ENCODE results near the gene TIMM23B.
"Not testable (repeated sequence)": the region's sequence is repeated elsewhere in the genome, so short reads cannot be mapped to it uniquely, and the experiment has no call there.

The TIMM23B gene

GRCh38 chr10:49931959-49932728 is 9.7 kb upstream of the TIMM23B start:
- H3K4me1 ChIP-seq (ENCODE audit: control insufficient read depth in 1 of 2, insufficient read depth in 2 of 2, low read length in 2 of 2); H3K9me3 ChIP-seq (ENCODE audit: control insufficient read depth in 1 of 2, low read length in 2 of 2); H3K27ac ChIP-seq (ENCODE audit: low read length); H3K4me3 ChIP-seq (ENCODE audit: low read depth in 1 of 2, low read length in 2 of 2); H3K27me3 ChIP-seq (ENCODE audit: low read depth, low read length); H3K36me3 ChIP-seq (ENCODE audit: control insufficient read depth in 1 of 2, insufficient read depth in 2 of 2, low read length in 2 of 2): not testable (repeated sequence)

GRCh38 chr10:49942339-49942705 is 469 bp downstream of the TIMM23B start:
- not testable (repeated sequence) for H3K27me3 ChIP-seq (ENCODE audit: low read depth, low read length); H3K9me3 ChIP-seq (ENCODE audit: control insufficient read depth in 1 of 2, low read length in 2 of 2); H3K36me3 ChIP-seq (ENCODE audit: control insufficient read depth in 1 of 2, insufficient read depth in 2 of 2, low read length in 2 of 2)
- peaks cover 0 to 20% of the 10 kb centered on the region in 2 donors for H3K4me1 ChIP-seq (ENCODE audit: control insufficient read depth in 1 of 2, insufficient read depth in 2 of 2, low read length in 2 of 2)
- peak overlapping the region; percentile 67 for H3K27ac ChIP-seq (ENCODE audit: low read length)
- H3K4me3 ChIP-seq (ENCODE audit: low read depth in 1 of 2, low read length in 2 of 2), result peak overlapping the region; percentile 82 to 85

- not testable (repeated sequence) for H3K27me3 ChIP-seq (ENCODE audit: low read depth, low read length); H3K36me3 ChIP-seq (ENCODE audit: control insufficient read depth in 1 of 2, insufficient read depth in 2 of 2, low read length in 2 of 2); H3K4me3 ChIP-seq (ENCODE audit: low read depth in 1 of 2, low read length in 2 of 2); H3K9me3 ChIP-seq (ENCODE audit: control insufficient read depth in 1 of 2, low read length in 2 of 2); H3K27ac ChIP-seq (ENCODE audit: low read length)
- H3K4me1 ChIP-seq (ENCODE audit: control insufficient read depth in 1 of 2, insufficient read depth in 2 of 2, low read length in 2 of 2), result peaks cover 0 to 20% of the 10 kb centered on the region in 2 donors
Observed at GRCh38 chr10:49943607-49944006, 1.8 kb downstream of the TIMM23B start.

DNA sequence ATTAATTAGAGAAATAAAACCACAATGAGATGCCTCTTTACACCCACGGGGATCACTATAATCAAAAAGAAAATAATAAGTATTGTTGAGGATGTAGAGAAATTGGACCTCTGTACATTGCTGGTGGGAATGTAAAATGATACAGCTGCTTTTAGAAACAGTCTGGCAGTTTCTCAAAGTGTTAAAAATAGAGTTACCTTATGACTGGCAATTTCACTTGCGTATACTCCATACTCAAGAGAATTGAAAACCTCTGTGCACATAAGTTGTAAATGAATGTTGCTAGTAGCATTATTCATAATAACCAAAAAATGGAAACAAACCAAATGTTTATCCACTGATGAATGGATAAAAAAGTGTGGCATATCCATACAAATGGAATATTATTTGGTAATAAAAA is 6.3 kb downstream of the TIMM23B start:
- H3K27me3 ChIP-seq (ENCODE audit: low read depth, low read length); H3K36me3 ChIP-seq (ENCODE audit: control insufficient read depth in 1 of 2, insufficient read depth in 2 of 2, low read length in 2 of 2); H3K9me3 ChIP-seq (ENCODE audit: control insufficient read depth in 1 of 2, low read length in 2 of 2); H3K4me3 ChIP-seq (ENCODE audit: low read depth in 1 of 2, low read length in 2 of 2); H3K4me1 ChIP-seq (ENCODE audit: control insufficient read depth in 1 of 2, insufficient read depth in 2 of 2, low read length in 2 of 2); H3K27ac ChIP-seq (ENCODE audit: low read length): not testable (repeated sequence)

GRCh38 chr10:49948737-49949136 is 6.9 kb downstream of the TIMM23B start:
- H3K36me3 ChIP-seq (ENCODE audit: control insufficient read depth in 1 of 2, insufficient read depth in 2 of 2, low read length in 2 of 2); H3K4me3 ChIP-seq (ENCODE audit: low read depth in 1 of 2, low read length in 2 of 2); H3K27ac ChIP-seq (ENCODE audit: low read length); H3K9me3 ChIP-seq (ENCODE audit: control insufficient read depth in 1 of 2, low read length in 2 of 2); H3K4me1 ChIP-seq (ENCODE audit: control insufficient read depth in 1 of 2, insufficient read depth in 2 of 2, low read length in 2 of 2); H3K27me3 ChIP-seq (ENCODE audit: low read depth, low read length): not testable (repeated sequence)

DNA sequence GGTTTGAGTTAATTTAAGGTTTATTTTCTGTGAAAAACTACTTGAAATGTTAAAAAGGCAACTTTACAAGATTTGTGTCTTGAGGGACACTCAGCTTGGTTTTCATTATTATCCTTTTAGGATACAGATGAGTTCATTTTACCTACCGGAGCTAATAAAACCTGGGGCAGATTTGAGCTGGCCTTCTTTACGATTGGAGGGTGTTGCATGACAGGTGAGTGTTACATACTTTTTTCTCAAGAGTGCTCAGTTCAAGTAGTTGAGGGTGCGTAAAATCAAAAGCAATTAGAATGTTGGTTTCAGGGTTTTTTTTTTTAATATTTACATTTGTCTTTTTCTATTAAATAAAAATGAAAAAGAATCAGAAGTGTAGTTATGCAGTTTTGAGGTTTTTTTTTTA is 10.2 kb downstream of the TIMM23B start:
- not testable (repeated sequence) for H3K27ac ChIP-seq (ENCODE audit: low read length); H3K27me3 ChIP-seq (ENCODE audit: low read depth, low read length); H3K4me3 ChIP-seq (ENCODE audit: low read depth in 1 of 2, low read length in 2 of 2); H3K4me1 ChIP-seq (ENCODE audit: control insufficient read depth in 1 of 2, insufficient read depth in 2 of 2, low read length in 2 of 2); H3K9me3 ChIP-seq (ENCODE audit: control insufficient read depth in 1 of 2, low read length in 2 of 2); H3K36me3 ChIP-seq (ENCODE audit: control insufficient read depth in 1 of 2, insufficient read depth in 2 of 2, low read length in 2 of 2)

DNA sequence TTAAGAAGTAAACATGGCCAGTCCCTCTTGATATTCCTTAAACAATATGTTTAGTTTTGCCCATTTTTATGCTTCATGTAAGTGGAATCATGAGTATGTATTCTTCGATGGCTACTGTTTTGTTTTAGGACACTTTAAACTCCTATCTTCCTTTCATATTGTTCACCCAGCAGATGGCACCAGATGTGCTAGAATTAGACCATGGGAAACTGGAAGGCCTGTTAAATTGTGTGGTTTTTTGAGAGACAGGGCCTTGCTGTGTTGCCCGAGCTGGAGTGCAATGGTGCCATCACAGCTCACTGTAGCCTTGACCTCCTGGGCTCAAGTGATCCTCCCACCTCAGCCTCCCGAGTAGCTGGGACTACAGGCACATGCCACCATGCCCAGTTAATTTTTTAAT is 11.3 kb downstream of the TIMM23B start:
- not testable (repeated sequence) for H3K27me3 ChIP-seq (ENCODE audit: low read depth, low read length); H3K27ac ChIP-seq (ENCODE audit: low read length); H3K4me3 ChIP-seq (ENCODE audit: low read depth in 1 of 2, low read length in 2 of 2); H3K9me3 ChIP-seq (ENCODE audit: control insufficient read depth in 1 of 2, low read length in 2 of 2); H3K36me3 ChIP-seq (ENCODE audit: control insufficient read depth in 1 of 2, insufficient read depth in 2 of 2, low read length in 2 of 2); H3K4me1 ChIP-seq (ENCODE audit: control insufficient read depth in 1 of 2, insufficient read depth in 2 of 2, low read length in 2 of 2)

DNA sequence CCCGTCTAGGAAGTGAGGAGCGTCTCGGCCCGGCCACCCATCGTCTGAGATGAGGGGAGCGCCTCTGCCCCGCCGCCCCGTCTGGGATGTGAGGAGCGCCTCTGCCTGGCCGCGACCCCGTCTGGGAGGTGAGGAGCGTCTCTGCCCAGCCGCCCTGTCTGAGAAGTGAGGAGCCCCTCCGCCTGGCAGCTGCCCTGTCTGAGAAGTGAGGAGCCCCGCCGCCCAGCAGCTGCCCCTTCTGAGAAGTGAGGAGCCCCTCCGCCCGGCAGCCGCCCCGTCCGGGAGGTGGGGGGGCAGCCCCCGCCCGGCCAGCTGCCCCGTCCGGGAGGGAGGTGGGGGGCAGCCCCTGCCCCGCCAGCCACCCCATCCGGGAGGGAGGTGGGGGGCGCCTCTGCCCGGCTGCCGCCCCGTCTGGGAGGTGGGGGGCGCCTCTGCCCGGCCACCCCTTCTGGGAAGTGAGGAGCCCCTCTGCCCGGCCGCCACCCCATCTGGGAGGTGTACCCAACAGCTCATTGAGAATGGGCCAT is 28.5 kb downstream of the TIMM23B start:
- not testable (repeated sequence) for H3K4me1 ChIP-seq (ENCODE audit: control insufficient read depth in 1 of 2, insufficient read depth in 2 of 2, low read length in 2 of 2); H3K27me3 ChIP-seq (ENCODE audit: low read depth, low read length); H3K27ac ChIP-seq (ENCODE audit: low read length); H3K4me3 ChIP-seq (ENCODE audit: low read depth in 1 of 2, low read length in 2 of 2); H3K36me3 ChIP-seq (ENCODE audit: control insufficient read depth in 1 of 2, insufficient read depth in 2 of 2, low read length in 2 of 2); H3K9me3 ChIP-seq (ENCODE audit: control insufficient read depth in 1 of 2, low read length in 2 of 2)

GRCh38 chr10:49971466-49971865 is 29.6 kb downstream of the TIMM23B start:
- H3K4me1 ChIP-seq (ENCODE audit: control insufficient read depth in 1 of 2, insufficient read depth in 2 of 2, low read length in 2 of 2); H3K27me3 ChIP-seq (ENCODE audit: low read depth, low read length); H3K4me3 ChIP-seq (ENCODE audit: low read depth in 1 of 2, low read length in 2 of 2); H3K27ac ChIP-seq (ENCODE audit: low read length); H3K9me3 ChIP-seq (ENCODE audit: control insufficient read depth in 1 of 2, low read length in 2 of 2); H3K36me3 ChIP-seq (ENCODE audit: control insufficient read depth in 1 of 2, insufficient read depth in 2 of 2, low read length in 2 of 2): not testable (repeated sequence)

GRCh38 chr10:49972094-49972493 is 30.2 kb downstream of the TIMM23B start:
- H3K4me3 ChIP-seq (ENCODE audit: low read depth in 1 of 2, low read length in 2 of 2); H3K4me1 ChIP-seq (ENCODE audit: control insufficient read depth in 1 of 2, insufficient read depth in 2 of 2, low read length in 2 of 2); H3K9me3 ChIP-seq (ENCODE audit: control insufficient read depth in 1 of 2, low read length in 2 of 2); H3K27me3 ChIP-seq (ENCODE audit: low read depth, low read length); H3K27ac ChIP-seq (ENCODE audit: low read length); H3K36me3 ChIP-seq (ENCODE audit: control insufficient read depth in 1 of 2, insufficient read depth in 2 of 2, low read length in 2 of 2): not testable (repeated sequence)

GRCh38 chr10:49977756-49978155 is 35.9 kb downstream of the TIMM23B start:
- H3K4me3 ChIP-seq (ENCODE audit: low read depth in 1 of 2, low read length in 2 of 2); H3K27ac ChIP-seq (ENCODE audit: low read length); H3K9me3 ChIP-seq (ENCODE audit: control insufficient read depth in 1 of 2, low read length in 2 of 2); H3K36me3 ChIP-seq (ENCODE audit: control insufficient read depth in 1 of 2, insufficient read depth in 2 of 2, low read length in 2 of 2); H3K4me1 ChIP-seq (ENCODE audit: control insufficient read depth in 1 of 2, insufficient read depth in 2 of 2, low read length in 2 of 2); H3K27me3 ChIP-seq (ENCODE audit: low read depth, low read length): not testable (repeated sequence)

DNA sequence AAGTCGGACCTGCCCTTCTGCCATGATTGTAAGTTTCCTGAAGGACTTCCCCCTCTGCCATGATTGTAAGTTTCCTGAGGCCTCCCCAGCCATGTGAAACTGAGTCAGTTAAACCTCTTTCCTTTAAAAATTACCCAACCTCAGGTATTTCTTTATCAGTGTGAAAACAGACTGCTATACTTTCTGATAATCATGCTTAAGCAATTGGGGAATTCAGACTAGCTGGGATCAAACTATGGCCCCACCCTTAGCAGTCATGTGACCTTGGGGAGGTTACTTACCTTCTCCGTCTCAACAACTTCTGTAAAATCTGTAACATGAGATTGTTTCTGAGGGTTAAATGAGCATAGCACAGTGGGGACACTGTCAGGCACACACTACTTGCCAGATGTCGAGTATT is 45.4 kb downstream of the TIMM23B start:
- H3K36me3 ChIP-seq (ENCODE audit: control insufficient read depth in 1 of 2, insufficient read depth in 2 of 2, low read length in 2 of 2); H3K27ac ChIP-seq (ENCODE audit: low read length); H3K27me3 ChIP-seq (ENCODE audit: low read depth, low read length); H3K4me1 ChIP-seq (ENCODE audit: control insufficient read depth in 1 of 2, insufficient read depth in 2 of 2, low read length in 2 of 2); H3K4me3 ChIP-seq (ENCODE audit: low read depth in 1 of 2, low read length in 2 of 2); H3K9me3 ChIP-seq (ENCODE audit: control insufficient read depth in 1 of 2, low read length in 2 of 2): not testable (repeated sequence)

Measured in muscle layer of duodenum (tissue), 2 donors.